ENCODE data around the gene PPCS. TPM values are rescaled to one million over a fixed set of nuclear protein-coding genes. Genes with fewer than 3 reads are reported as not detected.

PPCS gene
- total RNA-seq (38.0 TPM), polyA plus RNA-seq (63.8 TPM)

GRCh38 chr1:42456010-42456753 is at the start of gene PPCS, which contains the start of gene ZMYND12:
PPCS (plus strand) TSS chr1:42456543; CDS start chr1:42456566, 23 bp downstream.
ZMYND12 (minus strand) TSS chr1:42456022; CDS start chr1:42455997, 25 bp downstream.
- no peaks in the 10 kb centered on the region for H3K4me1 ChIP-seq (ENCODE audit: insufficient read depth)
- H3K27ac ChIP-seq (ENCODE audit: low read depth): peak within 1 kb of the TSS; percentile 82
- under 1% methylated on average over 66 of the region's 66 CpGs for WGBS
- H3K4me3 ChIP-seq (ENCODE audit: low read depth, low read length): peak within 1 kb of the TSS; percentile 70
- DNase-seq (ENCODE audit: extremely low spot score): peak; percentile 78
- H3K36me3 ChIP-seq (ENCODE audit: insufficient read depth): no peaks in the 10 kb centered on the region

- Histone ChIP-seq H3K4me1 (ENCODE audit: insufficient read depth) (no peaks in the 10 kb centered on the region), H3K4me3 (ENCODE audit: low read depth, low read length) (no peak overlapping the region), H3K36me3 (ENCODE audit: insufficient read depth) (no peaks in the 10 kb centered on the region), H3K27ac (ENCODE audit: low read depth) (no peak overlapping the region)
- 88% methylated on average over 17 of the region's 17 CpGs for WGBS
- no peak for DNase-seq (ENCODE audit: extremely low spot score)
Observed at GRCh38 chr1:42414551-42415496, 41.5 kb upstream of the PPCS start.

- Histone ChIP-seq H3K4me3 (ENCODE audit: low read depth, low read length) (no peak overlapping the region), H3K27ac (ENCODE audit: low read depth) (no peak overlapping the region), H3K4me1 (ENCODE audit: insufficient read depth) (no peaks in the 10 kb centered on the region), H3K36me3 (ENCODE audit: insufficient read depth) (no peaks in the 10 kb centered on the region)
- 68% methylated on average over 3 of the region's 3 CpGs for WGBS
- no peak for DNase-seq (ENCODE audit: extremely low spot score)
Observed at GRCh38 chr1:42417166-42417565, 39.2 kb upstream of the PPCS start.

- WGBS: 95% methylated on average over 1 of the region's 1 CpG
- Histone ChIP-seq H3K27ac (ENCODE audit: low read depth) (no peak overlapping the region), H3K4me3 (ENCODE audit: low read depth, low read length) (no peak overlapping the region), H3K36me3 (ENCODE audit: insufficient read depth) (no peaks in the 10 kb centered on the region), H3K4me1 (ENCODE audit: insufficient read depth) (no peaks in the 10 kb centered on the region)
- no peak for DNase-seq (ENCODE audit: extremely low spot score)
Observed at GRCh38 chr1:42418516-42418915, 37.8 kb upstream of the PPCS start.

- H3K4me3 ChIP-seq (ENCODE audit: low read depth, low read length): no peak overlapping the region
- peak; percentile 29 for DNase-seq (ENCODE audit: extremely low spot score)
- no peaks in the 10 kb centered on the region for H3K4me1 ChIP-seq (ENCODE audit: insufficient read depth)
- H3K36me3 ChIP-seq (ENCODE audit: insufficient read depth): no peaks in the 10 kb centered on the region
- H3K27ac ChIP-seq (ENCODE audit: low read depth): no peak overlapping the region
- whole genome bisulfite sequencing: 49% methylated on average over 5 of the region's 5 CpGs
Observed at GRCh38 chr1:42419126-42419821, 37.1 kb upstream of the PPCS start.

- no peak overlapping the region for H3K27ac ChIP-seq (ENCODE audit: low read depth)
- no peaks in the 10 kb centered on the region for H3K4me1 ChIP-seq (ENCODE audit: insufficient read depth)
- 44% methylated on average over 7 of the region's 7 CpGs for WGBS
- no peak for DNase-seq (ENCODE audit: extremely low spot score)
- no peak overlapping the region for H3K4me3 ChIP-seq (ENCODE audit: low read depth, low read length)
- no peaks in the 10 kb centered on the region for H3K36me3 ChIP-seq (ENCODE audit: insufficient read depth)
Observed at GRCh38 chr1:42420121-42420520, 36.2 kb upstream of the PPCS start.

GRCh38 chr1:42420911-42421585 is 35.3 kb upstream of the PPCS start:
- 12% methylated on average over 10 of the region's 10 CpGs for WGBS
- no peak overlapping the region for H3K27ac ChIP-seq (ENCODE audit: low read depth)
- no peak overlapping the region for H3K4me3 ChIP-seq (ENCODE audit: low read depth, low read length)
- DNase-seq (ENCODE audit: extremely low spot score): peak; percentile 82
- no peaks in the 10 kb centered on the region for H3K36me3 ChIP-seq (ENCODE audit: insufficient read depth)
- H3K4me1 ChIP-seq (ENCODE audit: insufficient read depth): no peaks in the 10 kb centered on the region

- Histone ChIP-seq H3K27ac (ENCODE audit: low read depth) (no peak overlapping the region), H3K4me1 (ENCODE audit: insufficient read depth) (no peaks in the 10 kb centered on the region), H3K4me3 (ENCODE audit: low read depth, low read length) (no peak overlapping the region), H3K36me3 (ENCODE audit: insufficient read depth) (no peaks in the 10 kb centered on the region)
- WGBS: 72% methylated on average over 9 of the region's 9 CpGs
- no peak for DNase-seq (ENCODE audit: extremely low spot score)
Observed at GRCh38 chr1:42422737-42423136, 33.6 kb upstream of the PPCS start.

GRCh38 chr1:42423681-42424080 is 32.7 kb upstream of the PPCS start:
- WGBS: 90% methylated on average over 3 of the region's 3 CpGs
- DNase-seq (ENCODE audit: extremely low spot score): no peak

GRCh38 chr1:42424201-42424600 is 32.1 kb upstream of the PPCS start:
- Histone ChIP-seq H3K4me1 (ENCODE audit: insufficient read depth) (no peaks in the 10 kb centered on the region), H3K4me3 (ENCODE audit: low read depth, low read length) (no peak overlapping the region), H3K27ac (ENCODE audit: low read depth) (no peak overlapping the region), H3K36me3 (ENCODE audit: insufficient read depth) (no peaks in the 10 kb centered on the region)
- DNase-seq (ENCODE audit: extremely low spot score): no peak
- WGBS: 90% methylated on average over 4 of the region's 4 CpGs

More at GRCh38 chr1:42423681-42424080, 32.7 kb upstream of the PPCS start:
- Histone ChIP-seq H3K27ac (ENCODE audit: low read depth) (no peak overlapping the region), H3K4me3 (ENCODE audit: low read depth, low read length) (no peak overlapping the region), H3K4me1 (ENCODE audit: insufficient read depth) (no peaks in the 10 kb centered on the region), H3K36me3 (ENCODE audit: insufficient read depth) (no peaks in the 10 kb centered on the region)

GRCh38 chr1:42427240-42427639 is 29.1 kb upstream of the PPCS start:
- Histone ChIP-seq H3K4me3 (ENCODE audit: low read depth, low read length) (no peak overlapping the region), H3K27ac (ENCODE audit: low read depth) (no peak overlapping the region), H3K4me1 (ENCODE audit: insufficient read depth) (no peaks in the 10 kb centered on the region), H3K36me3 (ENCODE audit: insufficient read depth) (no peaks in the 10 kb centered on the region)
- DNase-seq (ENCODE audit: extremely low spot score): no peak
- 71% methylated on average over 4 of the region's 4 CpGs for WGBS

GRCh38 chr1:42429603-42430002 is 26.7 kb upstream of the PPCS start:
- Histone ChIP-seq H3K4me1 (ENCODE audit: insufficient read depth) (no peaks in the 10 kb centered on the region), H3K27ac (ENCODE audit: low read depth) (no peak overlapping the region), H3K36me3 (ENCODE audit: insufficient read depth) (no peaks in the 10 kb centered on the region), H3K4me3 (ENCODE audit: low read depth, low read length) (no peak overlapping the region)
- DNase-seq (ENCODE audit: extremely low spot score): no peak
- 74% methylated on average over 1 of the region's 1 CpG for whole genome bisulfite sequencing

Measured in urinary bladder (tissue), 4 donors.